ENCODE measurements around the gene GAB1.

Gene GAB1

DNA sequence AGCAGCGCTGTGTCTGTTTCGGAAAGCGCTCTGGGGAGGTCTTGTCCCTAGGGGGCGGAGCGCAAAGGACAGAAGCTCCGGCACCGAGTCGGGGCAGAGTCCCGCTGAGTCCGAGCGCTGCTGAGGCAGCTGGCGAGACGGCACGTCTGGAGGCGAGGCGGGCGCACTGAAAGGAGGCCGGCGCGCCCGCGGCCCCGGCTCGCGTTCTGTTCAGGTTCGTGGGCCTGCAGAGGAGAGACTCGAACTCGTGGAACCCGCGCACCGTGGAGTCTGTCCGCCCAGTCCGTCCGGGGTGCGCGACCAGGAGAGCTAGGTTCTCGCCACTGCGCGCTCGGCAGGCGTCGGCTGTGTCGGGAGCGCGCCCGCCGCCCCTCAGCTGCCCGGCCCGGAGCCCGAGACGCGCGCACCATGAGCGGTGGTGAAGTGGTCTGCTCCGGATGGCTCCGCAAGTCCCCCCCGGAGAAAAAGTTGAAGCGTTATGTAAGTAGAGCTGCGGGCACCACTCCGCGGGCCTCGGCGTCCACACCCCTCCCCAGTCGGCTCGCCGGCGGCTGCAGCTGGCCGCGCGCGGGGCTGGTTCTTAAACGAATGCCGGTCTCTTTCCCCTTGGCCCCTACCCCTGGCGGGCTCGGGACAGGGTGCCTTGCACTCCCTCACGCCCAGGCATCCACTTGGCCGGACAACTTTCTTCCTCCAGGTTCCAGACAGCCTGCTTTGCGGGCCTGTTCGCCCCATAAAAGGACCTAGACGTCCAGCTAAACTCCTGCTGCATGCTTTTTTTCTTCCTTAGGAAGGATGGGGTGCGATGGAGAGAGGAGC lies at the start of gene GAB1:
TSS of gene GAB1 (plus strand) at position 96 of the 819 bp plus-strand sequence. CDS start at position 409, 313 bp downstream.
- CTCF ChIA-PET, result interaction anchor here (0.8 to 1.9 kb wide), 10 partner anchors 8 to 173 kb away, joined by 3 to 8 read pairs (median 4); no protein-coding TSS in a partner anchor
- POLR2A ChIA-PET, result interaction anchor here (0.6 to 1.1 kb wide), 4 partner anchors 14 to 85 kb away, joined by 3 to 4 read pairs (median 3); no protein-coding TSS in a partner anchor
- peak; percentile 76 for DNase-seq (ENCODE audit: extremely low spot score)
- TF ChIP-seq CTCF (IDR thresholded peaks at IDR 0.05; ENCODE audit: control extremely low read depth, extremely low read depth, low read depth, missing control alignments), result peak; percentile 34

DNA sequence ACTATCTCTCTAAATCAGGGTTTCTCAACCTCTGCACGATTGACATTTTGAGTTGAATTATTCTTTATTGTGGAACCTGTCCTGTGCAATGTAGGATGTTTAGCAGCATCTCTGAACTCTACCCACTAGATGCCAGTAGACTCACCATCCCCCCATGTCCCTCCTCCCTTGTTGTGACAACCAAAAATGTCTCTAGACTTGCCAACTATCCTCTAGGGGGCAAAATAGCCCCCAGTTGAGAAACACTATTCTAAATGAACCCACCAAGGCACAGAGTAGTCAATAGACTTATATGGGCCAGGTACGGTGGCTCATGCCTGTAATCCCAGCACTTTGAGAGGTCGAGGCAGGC lies 49.1 kb upstream of the GAB1 start:
- TF ChIP-seq CTCF (IDR thresholded peaks at IDR 0.05; ENCODE audit: control extremely low read depth, extremely low read depth, low read depth, missing control alignments), result no peak
- CTCF ChIA-PET, result no interaction called here
- DNase-seq (ENCODE audit: extremely low spot score), result no peak
- POLR2A ChIA-PET, result no interaction called here

- no peak for TF ChIP-seq CTCF (IDR thresholded peaks at IDR 0.05; ENCODE audit: control extremely low read depth, extremely low read depth, low read depth, missing control alignments)
- ChIA-PET CTCF (interaction anchor here (1.0 kb wide), 1 partner anchor 10 kb away, joined by 3 read pairs; no protein-coding TSS in a partner anchor), POLR2A (no interaction called here)
- DNase-seq (ENCODE audit: extremely low spot score), result no peak
Observed at GRCh38 chr4:143288171-143288570, 48.5 kb upstream of the GAB1 start.

DNA sequence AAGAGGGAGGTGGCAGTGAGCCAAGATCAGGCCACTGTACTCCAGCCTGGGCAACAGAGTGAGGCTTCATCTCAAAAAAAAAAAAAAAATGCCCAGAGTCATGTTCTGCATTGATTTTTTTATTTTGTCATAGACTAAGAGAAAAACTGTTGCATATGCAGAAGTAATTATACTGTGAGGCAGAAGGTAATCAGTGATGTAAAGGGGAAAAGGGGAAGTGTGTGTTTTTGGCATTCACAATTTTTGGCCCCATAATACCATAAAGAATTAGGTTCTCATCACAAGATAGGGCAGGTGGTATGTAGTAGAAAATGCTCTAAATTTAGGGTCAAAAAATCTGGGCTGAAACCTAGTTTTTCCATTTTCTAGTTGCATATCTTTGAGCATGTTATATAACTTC lies 47.3 kb upstream of the GAB1 start:
- DNase-seq (ENCODE audit: extremely low spot score), result no peak
- ChIA-PET CTCF (interaction anchor here (1.0 to 1.7 kb wide), 3 partner anchors 9 to 22 kb away, joined by 3 read pairs; no protein-coding TSS in a partner anchor), POLR2A (no interaction called here)
- TF ChIP-seq CTCF (IDR thresholded peaks at IDR 0.05; ENCODE audit: control extremely low read depth, extremely low read depth, low read depth, missing control alignments), result no peak

GRCh38 chr4:143291314-143291713 lies 45.4 kb upstream of the GAB1 start:
- no peak for TF ChIP-seq CTCF (IDR thresholded peaks at IDR 0.05; ENCODE audit: control extremely low read depth, extremely low read depth, low read depth, missing control alignments)
- CTCF ChIA-PET, result interaction anchor here (1.6 to 2.3 kb wide), 3 partner anchors 10 to 19 kb away, joined by 5 to 10 read pairs (median 6); no protein-coding TSS in a partner anchor

DNA sequence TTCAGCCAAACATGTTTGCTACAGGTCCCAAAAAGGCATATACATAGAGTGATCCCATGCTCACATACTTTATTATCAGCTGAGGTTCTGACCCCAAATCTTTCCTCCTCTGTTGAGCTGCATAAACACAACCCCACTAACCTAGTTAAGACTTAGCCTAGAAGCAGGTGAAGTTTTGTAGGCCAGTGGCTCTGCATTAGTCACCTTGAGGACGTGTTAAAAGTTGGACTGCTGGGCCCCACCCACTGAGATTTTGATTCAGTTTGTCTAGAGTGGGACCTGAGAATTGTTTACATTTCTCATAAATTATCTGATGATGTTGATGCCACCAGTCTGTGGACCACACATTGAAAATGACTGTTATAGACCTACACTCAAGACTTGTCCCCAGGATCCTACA lies 43.8 kb upstream of the GAB1 start:
- DNase-seq (ENCODE audit: extremely low spot score), result no peak
- TF ChIP-seq CTCF (IDR thresholded peaks at IDR 0.05; ENCODE audit: control extremely low read depth, extremely low read depth, low read depth, missing control alignments), result no peak
- POLR2A ChIA-PET, result no interaction called here
- CTCF ChIA-PET, result interaction anchor here (1.0 to 2.3 kb wide), 4 partner anchors 11 to 40 kb away, joined by 3 to 10 read pairs (median 4); no protein-coding TSS in a partner anchor

More at GRCh38 chr4:143291314-143291713, 45.4 kb upstream of the GAB1 start:
- DNase-seq (ENCODE audit: extremely low spot score), result no peak
- POLR2A ChIA-PET, result no interaction called here

Data from GM10248 (cell line).